GM18868 (cell line): ENCODE data around the gene WDR6.
"Not testable (repeated sequence)": the region's sequence is repeated elsewhere in the genome, so short reads cannot be mapped to it uniquely, and the experiment has no call there.

ENCODE experiments used
- ATAC-seq: cut with Tn5 transposase; IDR thresholded peaks from one replicate; pipeline ENCODE4 v1.9.1; 2021; ENCODE audit warnings: mild to moderate bottlenecking, moderate library complexity; ENCODE audit not compliant: unreplicated experiment

WDR6 gene

DNA sequence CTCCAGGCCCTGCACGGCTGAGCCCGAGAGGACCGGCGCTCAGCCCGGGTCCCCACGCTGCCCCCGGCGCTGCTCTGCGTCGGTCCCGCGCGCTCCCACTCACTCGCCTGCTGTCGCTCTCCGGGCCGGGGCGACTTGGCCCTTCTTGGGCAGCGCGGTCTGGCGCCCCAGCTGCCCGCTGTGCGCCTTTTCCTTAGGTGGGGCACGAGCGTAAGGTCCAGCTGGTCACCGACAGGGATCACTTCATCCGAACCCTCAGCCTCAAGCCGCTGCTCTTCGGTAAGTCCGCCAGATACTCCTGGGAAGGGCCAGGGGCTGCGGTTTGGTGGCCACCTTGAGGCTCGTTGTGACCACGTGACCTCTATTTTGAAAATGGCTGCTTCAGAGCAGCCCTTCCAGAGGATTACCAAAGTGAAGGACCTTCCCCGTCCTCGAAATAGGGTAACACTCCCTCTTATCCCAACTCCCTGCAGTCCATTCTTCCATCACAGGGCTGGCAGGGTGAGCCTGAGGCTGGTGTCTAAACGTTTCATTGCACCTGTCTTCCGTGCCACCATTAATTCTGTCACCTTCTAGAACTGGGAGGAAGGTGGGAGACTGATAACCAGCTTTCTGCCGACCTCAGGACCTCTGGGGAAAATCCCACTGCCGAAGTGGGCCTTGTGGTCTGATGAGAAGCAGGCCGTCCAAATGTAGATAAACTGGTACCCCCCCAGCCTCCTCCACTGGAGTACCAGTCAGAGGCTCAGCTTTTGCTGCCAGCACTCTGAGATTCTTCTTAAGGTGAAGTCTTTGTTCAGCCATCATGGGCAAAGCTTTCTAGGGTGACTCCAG, 16.3 kb upstream of the WDR6 start:
- peak; percentile 23 for ATAC-seq

DNA sequence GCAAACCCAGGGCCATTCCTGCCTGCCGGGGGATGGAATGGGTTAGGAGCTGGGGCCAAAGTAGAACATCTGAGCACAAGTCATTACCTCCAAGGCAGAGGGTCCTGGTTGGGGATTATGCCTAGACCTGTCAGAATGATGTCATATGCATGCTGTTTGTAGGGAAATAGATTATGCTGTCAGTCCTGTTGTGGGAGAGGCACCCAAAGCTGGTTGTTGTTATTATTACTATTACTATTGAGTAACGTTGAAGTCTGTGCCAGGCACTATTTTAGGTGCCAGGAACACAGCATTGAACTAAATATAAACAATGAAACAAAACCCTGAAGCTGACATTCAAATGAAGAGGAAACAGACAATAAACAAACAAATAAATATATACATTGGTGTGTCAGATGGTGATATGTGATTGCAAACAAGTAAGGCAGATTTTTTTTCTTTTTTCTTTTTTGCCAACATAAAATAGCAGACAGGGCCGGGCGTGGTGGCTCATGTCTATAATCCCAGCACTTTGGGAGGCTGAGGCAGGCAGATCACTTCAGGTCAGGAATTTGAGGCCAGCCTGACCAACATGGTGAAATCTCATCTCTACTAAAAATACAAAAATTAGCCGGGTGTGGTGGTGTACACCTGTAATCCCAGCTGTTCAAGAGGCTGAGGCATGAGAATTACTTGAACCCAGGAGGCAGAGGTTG, 15.2 kb upstream of the WDR6 start:
- ATAC-seq: no peak

DNA sequence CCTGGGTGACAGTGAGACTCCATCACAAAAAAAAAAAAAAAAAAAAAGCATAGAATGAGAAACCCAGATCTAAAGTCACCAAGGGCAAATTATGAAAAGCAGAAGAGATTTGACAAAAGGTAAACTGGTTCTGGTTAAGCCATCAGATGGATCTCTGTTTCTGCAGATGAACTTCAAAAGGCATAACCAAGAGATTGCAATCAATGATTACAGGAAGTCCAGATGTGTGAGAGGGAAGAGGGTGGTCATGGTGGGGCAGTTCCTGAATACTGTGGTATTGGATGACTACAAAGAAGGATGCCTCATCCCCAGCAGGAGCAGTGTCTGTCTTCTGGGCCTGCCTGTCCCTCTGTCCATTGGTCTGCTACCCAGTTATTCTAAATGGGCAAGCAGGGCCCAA, 13.4 kb upstream of the WDR6 start:
- ATAC-seq: no peak

DNA sequence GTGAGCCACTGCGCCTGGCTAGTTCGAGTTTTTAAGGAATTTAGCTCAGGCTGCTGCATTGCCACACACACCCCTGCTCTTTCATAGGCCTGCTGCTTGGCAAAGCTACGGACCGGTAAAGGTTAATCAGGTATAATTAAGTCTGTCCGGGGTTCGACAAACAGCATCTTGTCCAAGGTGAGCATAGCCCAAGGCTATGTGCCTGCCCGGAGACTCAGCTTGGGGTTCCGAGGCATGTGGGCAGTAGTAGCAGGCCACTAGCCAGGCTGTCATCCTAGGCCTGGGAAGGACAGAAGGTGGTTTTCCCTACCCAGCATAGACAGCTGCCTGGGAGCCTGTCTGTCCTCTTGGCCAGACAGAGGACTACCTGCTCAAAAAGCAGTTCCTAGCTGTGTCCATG, 10.6 kb upstream of the WDR6 start:
- no peak for ATAC-seq

DNA sequence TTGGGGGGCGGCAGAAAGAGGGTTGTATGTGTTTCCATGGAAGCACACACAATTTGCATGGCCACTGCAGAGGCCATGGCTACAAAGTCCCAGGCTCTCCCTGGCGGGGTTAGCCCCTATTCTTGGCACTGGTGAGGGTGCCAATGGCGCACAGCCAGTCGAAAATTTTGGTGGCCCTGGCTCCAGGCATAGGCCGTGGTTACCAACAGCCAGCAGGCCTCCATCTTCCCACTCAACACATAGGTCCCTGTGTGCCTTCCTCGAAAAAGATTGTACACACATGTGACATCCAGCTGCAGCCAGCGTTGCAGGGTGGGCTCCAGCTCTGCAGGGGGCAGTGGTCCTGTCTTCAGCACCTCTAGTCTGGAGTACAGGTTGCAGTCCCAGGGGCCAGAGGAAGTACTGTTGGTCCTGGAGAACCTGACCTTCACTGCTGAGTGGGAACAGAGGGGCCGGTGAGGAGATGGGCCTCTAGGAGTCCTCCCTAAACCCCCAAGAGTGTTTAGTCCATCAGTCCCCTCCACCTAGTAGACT, 10.0 kb upstream of the WDR6 start:
- no peak for ATAC-seq

DNA sequence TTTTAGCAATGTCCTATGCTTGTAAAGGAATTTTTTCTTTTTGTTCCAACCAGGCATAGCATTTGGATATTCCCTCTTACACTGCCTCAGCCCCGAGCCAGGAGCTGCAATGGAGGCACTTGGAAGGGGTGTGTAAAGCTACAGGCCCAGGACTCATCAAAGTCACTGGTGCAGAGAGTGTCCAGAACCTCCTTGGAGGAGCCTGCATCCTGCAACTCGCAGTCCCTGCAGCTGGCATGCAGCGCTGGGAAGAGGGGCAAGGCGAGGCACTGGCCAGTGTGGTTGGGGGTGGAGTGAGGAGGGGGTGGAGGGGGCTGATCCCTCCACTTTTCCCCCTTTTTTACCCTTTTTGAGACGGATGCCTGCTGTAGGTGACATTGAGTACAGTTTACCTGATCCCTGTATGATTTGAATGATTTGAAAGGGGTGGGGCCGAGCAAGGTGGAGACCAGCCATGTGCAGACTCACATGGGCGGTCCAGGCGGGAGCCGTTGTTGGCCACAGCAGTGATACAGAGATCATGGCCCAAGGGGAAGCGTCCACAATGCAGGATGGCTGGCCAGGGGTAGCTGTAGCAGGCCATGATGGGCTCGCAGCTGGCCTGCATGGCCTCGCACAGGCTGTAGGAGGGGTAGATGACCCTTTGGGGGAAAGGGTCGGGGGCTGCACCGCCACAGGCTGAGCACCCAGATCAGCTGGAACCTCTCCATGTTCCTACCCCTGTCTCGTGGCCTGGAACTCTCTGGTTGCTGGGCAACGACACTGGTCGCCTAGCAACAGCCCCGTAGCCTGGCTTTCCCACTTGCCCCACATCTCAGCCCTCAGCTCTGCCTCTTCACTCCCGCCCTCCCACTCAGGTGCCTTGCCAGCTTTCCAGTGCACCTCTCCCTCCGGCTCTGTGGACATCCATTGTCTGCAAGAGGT, 9.2 kb upstream of the WDR6 start:
- no peak for ATAC-seq

DNA sequence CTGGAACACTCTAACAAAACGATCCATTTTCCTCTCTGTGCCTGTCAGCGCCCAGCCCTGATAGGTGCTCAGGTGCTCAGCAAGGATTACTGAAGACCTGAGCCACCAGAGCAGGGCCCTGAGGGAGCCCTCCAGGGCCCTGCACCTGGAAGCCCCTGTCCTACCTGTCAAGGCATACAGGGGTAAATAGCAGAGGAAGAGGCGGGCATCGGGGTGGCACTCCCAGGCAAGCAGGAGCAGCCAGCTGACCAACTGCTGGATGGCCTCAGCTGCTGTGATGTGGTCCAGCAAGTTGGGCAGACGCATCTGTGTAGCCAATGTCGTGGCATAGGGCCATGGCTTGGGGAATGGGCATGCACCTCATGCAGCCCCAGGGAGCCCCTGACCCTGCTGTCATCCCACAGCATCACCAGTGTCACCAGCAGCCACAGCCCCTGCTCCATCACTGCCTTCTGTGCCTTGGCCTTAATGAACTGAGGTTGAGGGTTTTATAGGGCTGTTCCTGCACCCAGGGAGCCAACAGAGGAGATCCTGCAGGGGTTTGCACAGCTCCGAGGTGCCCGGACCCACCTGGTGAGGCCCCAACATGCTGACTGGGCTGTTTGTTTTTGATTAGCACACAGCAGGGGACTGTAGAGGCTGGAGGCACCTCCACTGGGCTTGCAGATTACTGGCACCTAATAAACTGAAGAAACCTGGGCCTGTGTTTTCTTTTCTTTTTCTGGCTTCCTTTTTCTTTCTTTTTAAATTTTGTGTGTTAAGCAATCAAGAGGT, 7.9 kb upstream of the WDR6 start:
- no peak for ATAC-seq

DNA sequence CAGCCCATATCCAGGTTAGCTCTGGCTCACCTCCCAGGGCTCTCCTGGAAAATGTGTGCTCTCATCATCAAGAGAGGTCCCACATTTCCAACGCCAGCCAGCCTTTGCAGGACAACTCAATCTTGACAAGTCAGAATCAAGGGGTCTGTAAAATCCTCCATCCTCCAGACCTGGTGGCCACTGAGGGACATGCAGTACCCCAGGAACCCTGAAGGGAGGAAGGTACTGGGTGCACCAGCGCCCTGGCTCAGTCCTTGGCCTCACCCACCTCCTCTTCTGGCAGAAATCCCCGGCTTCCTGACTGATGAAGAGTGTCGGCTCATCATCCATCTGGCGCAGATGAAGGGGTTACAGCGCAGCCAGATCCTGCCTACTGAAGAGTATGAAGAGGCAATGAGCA, 6.0 kb upstream of the WDR6 start:
- ATAC-seq: no peak

DNA sequence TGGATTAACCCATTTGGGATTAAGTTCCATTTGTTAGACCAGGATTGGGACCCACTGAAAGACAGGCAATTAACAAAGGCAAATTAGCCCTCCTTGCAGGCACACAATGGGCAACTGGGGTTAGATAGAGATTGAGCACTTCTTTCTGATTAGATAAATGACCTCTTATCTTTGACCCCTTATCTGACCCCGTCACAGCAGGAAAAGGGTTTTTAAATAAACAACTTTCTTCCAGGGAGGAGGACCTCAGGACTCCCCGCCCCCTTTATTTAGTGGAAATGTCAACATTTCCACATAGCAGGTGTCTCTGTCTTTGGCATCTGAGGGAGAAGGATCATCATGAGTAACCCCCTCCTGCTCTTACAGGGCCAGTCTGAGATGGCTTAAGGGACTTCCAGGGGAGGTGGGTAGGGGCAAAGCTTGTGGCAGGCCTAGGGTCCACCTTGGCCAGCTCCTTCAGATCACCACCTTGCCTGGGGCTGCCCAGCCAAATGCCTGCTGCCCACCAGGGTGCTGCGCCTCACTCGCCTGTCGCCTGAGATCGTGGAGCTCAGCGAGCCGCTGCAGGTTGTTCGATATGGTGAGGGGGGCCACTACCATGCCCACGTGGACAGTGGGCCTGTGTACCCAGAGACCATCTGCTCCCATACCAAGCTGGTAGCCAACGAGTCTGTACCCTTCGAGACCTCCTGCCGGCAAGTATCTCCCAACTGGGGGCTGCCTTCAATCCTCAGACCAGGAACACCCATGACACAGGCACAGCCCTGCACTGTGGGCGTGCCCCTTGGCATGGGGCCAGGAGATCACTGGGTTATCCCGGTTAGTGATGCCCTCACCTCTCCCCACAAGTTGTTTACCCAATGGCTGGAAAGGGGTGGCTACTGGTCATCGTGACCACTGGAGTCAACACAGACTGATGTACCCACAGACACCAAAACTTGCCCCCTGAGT, 2.6 kb upstream of the WDR6 start:
- ATAC-seq: no peak

DNA sequence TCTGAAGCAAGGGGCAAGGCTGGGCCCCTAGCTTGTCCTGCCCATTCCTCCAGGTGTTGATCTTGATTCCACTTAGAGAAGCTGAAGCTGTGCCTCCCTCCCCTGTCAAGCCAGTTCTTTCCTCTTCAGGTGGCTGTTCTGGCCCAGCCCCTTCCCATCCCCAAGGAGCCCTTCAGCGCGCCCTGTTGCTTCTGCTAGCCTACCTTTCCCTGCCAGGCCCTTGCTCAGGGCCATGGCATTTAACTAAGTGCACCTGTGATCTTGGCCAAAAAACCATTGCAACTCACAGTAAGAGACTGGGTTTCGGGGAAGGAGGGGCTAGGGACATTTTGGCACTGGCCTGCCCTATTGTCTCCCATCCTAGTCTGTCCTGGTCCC, 1.9 kb upstream of the WDR6 start:
- ATAC-seq: no peak

DNA sequence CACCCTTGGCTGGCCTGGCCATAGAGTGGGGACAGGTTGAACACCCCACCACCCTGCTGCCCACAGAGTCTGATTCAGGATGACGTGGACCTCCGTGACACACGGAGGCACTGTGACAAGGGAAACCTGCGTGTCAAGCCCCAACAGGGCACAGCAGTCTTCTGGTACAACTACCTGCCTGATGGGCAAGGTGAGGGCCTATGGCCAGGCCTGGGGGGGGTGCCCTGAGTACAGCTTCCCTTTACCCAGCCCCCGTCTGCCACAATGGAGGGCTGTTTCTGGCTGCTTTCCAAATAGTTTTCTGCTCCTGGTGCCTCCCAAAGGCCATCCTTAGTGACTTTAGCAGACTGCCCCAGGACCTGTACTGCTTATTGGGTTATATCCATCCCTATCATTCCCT, 1.2 kb upstream of the WDR6 start:
- ATAC-seq: no peak

DNA sequence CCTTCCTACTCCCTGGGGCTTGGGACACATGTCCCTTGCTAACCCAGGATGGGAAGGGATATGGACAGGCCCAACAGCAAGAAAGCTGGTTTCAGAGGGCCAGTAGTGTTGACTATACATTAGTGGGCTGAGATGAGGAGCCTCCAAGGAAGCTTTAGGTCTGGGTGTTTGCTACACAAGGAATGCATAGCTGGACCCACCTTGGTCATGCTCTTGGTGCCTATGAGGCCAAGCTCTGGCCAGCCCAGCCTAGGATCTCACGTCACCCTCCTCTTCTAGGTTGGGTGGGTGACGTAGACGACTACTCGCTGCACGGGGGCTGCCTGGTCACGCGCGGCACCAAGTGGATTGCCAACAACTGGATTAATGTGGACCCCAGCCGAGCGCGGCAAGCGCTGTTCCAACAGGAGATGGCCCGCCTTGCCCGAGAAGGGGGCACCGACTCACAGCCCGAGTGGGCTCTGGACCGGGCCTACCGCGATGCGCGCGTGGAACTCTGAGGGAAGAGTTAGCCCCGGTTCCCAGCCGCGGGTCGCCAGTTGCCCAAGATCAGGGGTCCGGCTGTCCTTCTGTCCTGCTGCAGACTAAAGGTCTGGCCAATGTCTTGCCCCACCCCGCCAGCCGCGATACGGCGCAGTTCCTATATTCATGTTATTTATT, 653 bp upstream of the WDR6 start:
- ATAC-seq: no peak

DNA sequence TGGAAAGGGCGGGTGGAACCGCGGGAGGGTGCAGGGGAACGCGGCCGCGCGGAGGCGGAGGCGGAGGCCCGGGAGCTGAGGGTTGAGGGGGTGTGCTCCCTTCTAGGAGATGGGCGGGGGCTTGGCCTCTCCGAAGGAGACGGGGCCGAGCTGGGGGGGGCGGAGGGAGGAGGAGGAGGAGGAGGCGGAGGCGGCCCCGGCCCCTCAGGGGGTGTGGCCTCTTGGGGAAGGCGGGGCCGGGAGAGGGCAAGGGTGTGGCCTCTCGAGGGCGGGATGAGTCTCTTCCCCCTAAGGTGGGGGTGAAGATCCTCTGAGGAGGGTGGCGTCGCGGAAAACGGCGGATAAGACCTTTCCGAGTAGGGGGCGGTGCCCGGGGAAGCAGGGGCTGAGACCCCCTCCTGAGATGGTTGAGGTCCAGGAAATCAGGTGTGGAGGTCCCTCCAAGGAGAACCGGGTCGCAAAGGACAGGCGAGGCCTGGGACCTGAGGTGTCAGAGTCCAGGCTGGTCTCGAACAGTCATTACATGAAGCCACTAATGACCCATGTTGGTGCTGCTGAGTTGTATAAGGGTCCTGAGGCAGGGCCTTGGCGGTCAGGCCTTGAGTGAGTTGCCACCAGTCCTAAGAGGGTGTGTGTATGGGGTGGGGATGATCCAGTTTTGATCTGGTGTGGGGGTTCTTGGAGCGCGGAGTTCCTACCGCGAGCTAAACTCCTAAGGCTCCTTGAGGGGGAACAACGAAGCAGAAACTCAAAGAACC, 759 bp downstream of the WDR6 start:
- peak; percentile 37 for ATAC-seq

DNA sequence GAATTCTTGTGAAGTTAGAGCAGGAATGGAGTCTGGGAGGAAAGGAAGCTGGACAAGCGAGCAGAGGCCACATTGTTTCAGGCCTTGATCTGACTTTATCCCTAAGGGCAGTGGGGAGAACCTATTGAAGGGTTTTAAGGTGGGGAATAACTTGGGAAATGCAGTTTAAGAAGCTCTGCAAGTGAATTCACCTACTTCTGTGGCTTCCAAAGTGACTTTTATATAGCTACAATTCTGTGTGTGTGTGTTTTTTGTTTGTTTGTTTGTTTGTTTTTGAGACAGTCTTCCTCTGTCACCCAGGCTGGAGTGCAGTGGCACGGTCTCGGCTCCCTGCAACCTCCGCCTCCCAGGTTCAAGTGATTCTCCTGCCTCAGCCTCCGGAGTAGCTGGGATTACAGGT, 1.4 kb downstream of the WDR6 start:
- ATAC-seq: not testable (repeated sequence)

DNA sequence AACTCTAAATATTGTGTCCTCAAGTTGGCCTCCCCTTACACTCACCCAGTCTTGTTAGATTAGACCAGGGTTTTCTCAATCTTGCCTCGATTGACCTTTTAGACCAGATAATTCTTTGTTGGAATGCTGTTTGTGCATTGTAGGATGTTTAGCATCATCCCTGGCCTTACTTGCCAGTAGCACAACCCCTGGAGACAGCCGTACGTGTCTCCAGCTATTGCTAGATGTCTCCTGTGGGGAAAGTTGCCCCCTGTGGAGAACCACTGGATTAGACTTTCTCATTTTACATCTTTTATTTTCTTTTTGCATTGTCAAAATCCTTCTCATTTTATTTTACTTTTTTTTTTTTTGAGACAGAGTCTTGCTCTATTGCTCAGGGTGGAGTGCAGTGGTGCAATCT, 2.2 kb downstream of the WDR6 start:
- ATAC-seq: no peak

DNA sequence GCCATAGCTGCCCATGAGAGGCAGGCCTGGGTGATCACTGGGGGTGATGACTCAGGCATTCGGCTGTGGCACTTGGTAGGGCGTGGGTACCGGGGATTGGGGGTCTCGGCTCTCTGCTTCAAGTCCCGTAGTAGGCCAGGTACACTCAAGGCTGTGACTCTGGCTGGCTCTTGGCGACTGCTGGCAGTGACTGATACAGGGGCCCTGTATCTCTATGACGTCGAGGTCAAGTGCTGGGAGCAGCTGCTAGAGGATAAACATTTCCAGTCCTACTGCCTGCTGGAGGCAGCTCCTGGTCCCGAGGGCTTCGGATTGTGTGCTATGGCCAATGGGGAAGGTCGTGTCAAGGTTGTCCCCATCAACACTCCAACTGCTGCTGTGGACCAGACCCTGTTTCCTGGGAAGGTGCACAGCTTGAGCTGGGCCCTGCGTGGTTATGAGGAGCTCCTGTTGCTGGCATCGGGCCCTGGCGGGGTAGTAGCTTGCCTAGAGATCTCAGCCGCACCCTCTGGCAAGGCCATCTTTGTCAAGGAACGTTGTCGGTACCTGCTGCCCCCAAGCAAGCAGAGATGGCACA, 5.3 kb downstream of the WDR6 start:
- ATAC-seq: no peak

DNA sequence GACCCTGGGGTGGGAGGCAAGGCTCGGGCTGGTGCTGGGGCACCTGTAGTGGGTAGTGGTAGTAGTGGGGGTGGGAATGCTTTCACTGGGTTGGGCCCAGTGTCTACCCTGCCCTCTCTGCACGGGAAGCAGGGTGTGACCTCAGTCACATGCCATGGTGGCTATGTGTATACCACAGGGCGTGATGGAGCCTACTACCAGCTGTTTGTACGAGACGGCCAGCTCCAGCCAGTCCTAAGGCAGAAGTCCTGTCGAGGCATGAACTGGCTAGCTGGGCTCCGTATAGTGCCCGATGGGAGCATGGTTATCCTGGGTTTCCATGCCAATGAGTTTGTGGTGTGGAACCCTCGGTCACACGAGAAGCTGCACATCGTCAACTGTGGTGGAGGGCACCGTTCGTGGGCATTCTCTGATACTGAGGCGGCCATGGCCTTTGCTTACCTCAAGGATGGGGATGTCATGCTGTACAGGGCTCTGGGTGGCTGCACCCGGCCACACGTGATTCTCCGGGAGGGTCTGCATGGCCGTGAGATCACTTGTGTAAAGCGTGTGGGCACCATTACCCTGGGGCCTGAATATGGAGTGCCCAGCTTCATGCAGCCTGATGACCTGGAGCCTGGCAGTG, 6.0 kb downstream of the WDR6 start:
- no peak for ATAC-seq
